ENCODE data around the gene NOD2. TPM values are rescaled to one million over a fixed set of nuclear protein-coding genes. Genes with fewer than 3 reads are reported as not detected.

NOD2 gene
- total RNA-seq, 1 donor from 2014 or later, result 5.1 TPM

DNA sequence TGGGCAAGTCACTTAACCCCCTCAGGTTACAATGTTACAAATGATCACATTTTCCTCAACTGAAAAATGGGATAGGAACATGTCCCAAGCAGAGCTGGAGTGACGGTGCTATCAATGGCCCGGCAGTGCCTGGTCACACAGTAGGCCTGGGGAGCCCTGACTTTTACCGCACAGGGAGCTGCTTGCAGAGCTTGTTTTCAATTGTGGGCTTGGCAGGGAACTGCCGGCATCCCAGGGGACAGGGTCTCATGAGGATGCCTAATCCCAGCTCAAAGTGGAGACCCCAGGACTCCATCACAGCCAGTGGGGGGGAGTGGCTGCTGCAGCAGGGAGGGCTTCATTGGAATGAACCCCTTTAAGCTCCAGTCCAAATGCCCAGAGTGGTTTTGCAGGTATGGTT lies 23.7 kb upstream of the NOD2 start:
- intact Hi-C loops (cut with micrococcal nuclease), result loop anchor here (5.0 kb wide), 4 partner anchors 122 to 642 kb away; partner anchors contain the start of genes BRD7, CNEP1R1 and NKD1

DNA sequence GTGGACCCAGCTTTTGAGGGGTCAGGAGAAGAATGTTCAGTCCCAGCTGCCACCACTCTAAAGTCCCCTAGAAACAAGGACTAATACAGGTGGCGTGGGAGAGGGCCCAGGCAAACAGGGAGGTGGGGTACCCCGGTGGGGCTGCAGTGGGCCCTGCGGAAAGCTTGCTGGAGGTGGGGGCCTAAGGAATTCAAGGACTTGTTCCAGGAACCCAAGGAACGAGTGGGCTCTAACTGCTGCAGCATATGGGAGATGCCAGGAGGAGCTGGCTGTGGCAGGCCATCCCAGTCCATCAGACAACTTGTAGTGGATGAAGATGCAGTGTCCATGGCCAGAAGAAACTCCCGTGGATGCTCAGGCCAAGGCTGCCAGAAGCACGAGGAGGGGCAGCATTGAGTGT lies 22.9 kb upstream of the NOD2 start:
- intact Hi-C loops (cut with micrococcal nuclease), result no loop called here

DNA sequence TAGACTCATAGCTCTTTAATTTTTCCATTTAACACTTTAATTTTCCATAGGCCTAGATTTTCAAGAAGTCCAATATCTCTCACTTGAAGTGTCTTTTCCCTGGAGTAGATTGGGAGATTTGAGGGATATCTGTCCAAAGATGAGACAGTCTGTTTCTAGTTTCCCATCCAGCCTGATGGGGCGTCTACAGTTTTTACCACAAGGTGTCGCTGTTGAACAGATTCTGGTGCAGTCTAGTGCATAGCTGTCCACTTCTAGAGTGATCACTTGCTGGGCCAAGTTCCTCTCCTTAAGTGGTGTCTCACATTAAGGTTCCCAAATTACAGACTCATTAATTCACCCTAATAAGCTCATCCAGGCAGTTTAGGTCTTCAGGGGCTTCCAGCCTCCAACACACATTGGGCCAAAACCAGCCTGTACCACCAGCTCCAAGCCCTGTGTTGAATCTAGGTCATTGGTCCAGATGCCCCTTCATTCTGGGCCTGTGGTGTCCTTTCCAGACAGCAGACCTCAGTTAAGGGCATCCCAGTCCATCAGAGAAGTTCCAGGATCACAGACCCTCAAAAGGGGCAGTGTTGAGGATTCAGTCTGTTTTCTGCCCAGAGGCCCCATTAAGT lies 21.7 kb upstream of the NOD2 start:
- intact Hi-C loops (cut with micrococcal nuclease), result loop anchor here (1.0 kb wide), 1 partner anchor 76 kb away; no protein-coding TSS in a partner anchor

DNA sequence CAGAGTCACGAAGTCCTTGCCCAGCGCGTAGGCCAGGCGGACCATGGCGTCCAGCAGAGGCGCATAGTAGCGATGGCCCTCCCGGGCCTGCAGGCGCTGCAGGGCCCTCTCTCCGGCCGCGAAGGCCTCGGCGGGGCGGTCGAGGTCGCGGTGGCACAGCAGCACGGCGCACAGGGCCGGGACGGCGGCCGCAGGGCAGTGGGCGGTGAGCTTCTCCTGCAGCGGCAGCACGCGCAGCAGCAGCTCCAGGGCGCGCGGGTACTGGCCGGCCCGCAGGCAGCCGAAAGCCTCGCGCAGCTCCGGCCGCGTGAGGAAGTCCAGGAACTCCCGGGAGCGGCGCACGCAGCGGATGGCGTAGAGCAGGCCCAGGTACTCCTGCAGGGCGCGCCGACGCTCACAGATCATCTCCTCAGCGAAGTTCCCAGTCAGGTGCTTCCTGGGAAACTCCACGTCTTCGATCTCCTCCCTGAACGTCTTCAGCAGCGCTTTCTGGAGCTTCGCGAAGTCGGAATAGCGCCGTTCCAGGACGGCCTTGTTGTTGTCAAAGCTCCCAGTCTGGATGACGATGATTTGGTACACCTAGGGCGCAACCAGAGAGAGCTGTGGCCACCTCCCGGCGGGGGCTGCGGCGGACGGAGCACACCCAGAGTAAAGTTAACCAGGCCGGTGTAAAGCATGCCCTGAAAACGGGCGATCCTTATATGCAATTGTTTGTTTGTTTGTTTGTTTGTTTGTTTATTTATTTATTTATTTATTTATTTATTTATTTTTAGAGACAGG lies 19.7 kb upstream of the NOD2 start:
- intact Hi-C loops (cut with micrococcal nuclease), result no loop called here

DNA sequence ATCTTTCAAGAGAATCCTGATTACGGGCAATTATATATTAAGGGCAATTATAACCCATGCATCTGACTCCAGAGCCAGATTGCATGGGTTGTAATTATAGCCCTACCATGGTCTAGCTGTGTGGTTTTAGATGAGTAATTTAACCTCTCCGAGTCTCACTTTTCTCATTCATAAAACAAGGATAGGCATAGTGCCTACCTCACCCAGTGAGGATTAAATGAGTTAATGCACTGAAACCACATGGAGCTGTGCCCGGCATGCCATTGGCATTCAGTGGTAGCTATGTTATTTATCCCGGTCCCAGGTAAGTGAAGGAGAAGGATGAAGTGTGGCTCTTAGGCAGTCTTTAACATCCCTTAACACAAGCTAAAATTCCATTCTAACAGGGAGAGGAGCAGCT lies 18.6 kb upstream of the NOD2 start:
- intact Hi-C loops (cut with micrococcal nuclease), result no loop called here

GRCh38 chr16:50675686-50676610 lies 17.5 kb upstream of the NOD2 start:
- intact Hi-C loops (cut with micrococcal nuclease), result no loop called here

- intact Hi-C loops (cut with micrococcal nuclease), result no loop called here
Measured at GRCh38 chr16:50676684-50677225, 16.7 kb upstream of the NOD2 start.

DNA sequence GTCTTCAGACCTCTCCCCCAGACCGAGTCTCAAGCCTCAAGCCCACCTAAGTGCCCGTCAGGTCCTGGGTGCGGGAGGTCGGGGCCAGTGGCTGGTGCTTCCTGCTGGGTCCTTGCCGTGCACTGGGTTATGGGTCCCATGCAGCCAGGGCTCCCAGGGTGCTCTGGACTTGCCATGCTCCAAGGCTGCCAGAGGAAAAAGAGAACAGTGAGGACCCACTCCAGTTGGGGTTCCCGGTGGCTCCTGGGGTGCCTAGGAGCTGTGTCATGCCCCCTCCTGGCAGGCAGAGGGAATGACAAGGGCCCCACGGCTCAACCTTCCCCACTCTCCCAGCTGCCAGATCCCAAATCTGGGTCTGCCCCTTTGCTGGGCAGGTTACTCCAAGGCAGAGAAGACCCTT lies 16.1 kb upstream of the NOD2 start:
- intact Hi-C loops (cut with micrococcal nuclease), result no loop called here

DNA sequence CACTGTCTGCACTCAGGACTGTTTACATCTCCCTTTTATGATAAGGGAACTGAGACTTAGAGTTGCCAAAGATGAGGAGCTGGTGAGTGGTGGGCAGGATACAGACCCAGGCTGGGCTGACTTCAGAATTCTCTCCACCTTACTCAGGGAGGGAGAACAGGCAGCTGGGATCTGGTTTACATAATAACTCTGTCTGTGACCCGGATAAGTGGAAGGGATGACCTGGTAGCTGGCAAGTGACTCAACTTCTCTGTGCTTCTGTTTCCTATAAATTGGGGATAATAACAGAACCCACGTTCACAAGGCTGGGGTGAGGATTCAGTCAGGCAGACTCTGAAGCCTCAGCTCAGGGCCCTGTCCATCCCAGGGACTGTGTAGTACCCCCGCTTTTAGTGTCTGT lies 14.9 kb upstream of the NOD2 start:
- intact Hi-C loops (cut with micrococcal nuclease), result no loop called here

GRCh38 chr16:50679266-50679665 lies 14.1 kb upstream of the NOD2 start:
- intact Hi-C loops (cut with micrococcal nuclease), result no loop called here

DNA sequence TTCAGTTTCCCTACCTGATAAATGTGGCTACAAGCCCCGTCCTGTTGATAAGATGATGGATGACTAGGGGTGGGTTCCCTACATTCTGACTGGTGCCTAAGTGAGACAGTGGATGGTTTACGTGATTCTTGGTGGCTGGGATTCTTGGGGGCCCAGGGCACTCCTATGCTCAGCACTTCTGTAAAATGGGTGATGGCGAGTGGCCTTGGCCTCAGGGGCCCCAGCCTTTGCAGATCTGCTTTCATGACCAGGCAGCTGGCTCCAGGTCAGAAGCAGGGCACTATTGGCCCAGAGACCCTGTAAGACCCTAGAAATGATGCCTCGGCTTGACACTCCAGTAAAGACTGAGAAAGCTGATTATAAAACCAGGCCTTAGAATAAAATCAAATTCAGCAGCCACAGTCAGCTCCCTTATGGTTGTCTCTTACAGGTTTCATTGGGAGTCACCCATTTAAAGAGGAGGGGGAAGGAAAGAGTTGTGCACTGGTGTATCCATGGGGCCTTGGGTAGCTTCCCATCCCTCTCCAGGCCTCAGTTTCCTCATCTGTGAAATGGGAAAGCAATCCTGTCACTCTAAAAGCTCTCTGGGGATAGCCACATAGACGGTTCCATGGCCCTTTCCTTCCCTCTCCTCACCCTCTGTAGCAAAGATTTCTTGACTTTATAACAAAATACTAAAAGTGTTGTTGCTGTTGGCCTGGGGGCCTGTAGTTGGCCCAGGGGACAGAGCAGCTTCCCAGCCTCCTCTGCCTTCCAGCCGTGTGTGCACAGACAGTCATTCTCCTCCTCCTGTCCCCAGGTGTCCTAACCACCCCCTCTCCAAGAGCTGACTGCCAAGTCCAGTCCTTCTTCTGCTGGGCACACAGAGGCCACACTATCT lies 13.5 kb upstream of the NOD2 start:
- intact Hi-C loops (cut with micrococcal nuclease), result loop anchor here (2.0 to 5.0 kb wide), 4 partner anchors 13 to 525 kb away; partner anchors contain the start of genes ADCY7 and NKD1

DNA sequence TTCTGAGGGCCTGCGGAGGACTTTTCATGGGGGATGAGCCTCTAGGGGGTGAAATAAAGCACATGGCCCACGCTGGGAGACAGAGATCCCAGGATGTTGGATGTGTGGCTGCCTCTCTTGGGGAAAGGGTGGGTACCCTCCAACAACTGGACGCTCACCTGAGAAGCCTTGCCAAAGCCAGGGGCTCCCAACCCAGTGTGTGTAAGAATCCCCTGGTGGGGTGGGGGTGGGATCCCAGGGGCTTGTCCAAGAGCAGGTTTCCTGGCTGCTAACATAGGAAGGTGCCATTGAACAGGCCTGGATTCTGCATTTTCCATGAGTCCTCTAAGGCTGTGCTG lies 12.9 kb upstream of the NOD2 start:
- intact Hi-C loops (cut with micrococcal nuclease), result loop anchor here (2.0 to 5.0 kb wide), 4 partner anchors 14 to 526 kb away; partner anchors contain the start of genes ADCY7 and NKD1

DNA sequence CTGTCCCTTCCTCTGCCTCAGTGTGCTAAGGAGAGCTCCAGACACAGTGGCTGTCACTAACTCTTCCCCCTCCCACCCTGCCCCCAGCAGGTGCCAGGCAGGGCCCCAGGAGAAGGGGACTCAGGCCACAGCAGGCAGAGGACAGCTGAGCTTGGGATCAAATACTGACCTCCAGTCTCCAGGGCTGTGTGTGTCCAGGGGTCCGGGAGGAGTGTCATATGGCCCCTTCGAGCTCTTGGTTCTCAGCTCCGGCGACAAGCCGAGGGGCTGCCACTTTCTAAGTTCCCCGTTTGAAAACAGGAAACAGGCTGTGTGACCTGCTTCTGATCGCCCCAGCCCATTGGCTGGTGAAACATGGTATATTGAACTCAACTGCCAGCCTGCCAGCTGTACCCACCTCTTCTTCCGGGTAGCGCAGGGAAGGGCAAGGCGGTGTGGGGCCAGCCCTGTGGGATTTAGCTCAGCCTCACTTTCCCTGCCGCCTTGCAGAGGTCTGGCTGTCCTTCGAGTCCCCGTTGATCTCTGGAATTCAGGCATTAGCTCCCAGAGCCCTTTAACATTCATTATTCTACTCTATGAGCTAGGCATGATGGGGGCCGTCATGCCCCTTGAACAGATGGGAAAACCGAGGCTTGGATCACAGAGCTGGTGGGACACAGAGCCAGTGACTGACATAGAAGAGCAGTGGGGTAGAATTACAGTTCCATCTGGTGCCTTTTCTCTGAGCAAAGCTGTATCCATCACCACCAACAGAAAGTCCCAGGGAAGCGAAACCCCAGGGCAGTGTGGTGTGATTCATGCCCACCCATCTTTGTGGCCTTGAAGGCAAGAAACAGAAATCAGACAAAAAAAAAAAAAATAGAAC lies 12.2 kb upstream of the NOD2 start, which contains the start of gene SNX20:
TSS of gene SNX20 (minus strand) at position 292 of the 865 bp plus-strand sequence. CDS start 3,786 bp downstream, outside the sequence.
- intact Hi-C loops (cut with micrococcal nuclease), result loop anchor here (1.0 to 5.0 kb wide), 5 partner anchors 14 to 526 kb away; partner anchors contain the start of genes ADCY7 and NKD1

- intact Hi-C loops (cut with micrococcal nuclease), result loop anchor here (1.0 to 5.0 kb wide), 4 partner anchors 17 to 417 kb away; partner anchors contain the start of genes ADCY7 and NKD1
Measured at GRCh38 chr16:50683689-50684374, 9.6 kb upstream of the NOD2 start.

GRCh38 chr16:50684823-50685461 lies 8.5 kb upstream of the NOD2 start:
- intact Hi-C loops (cut with micrococcal nuclease), result loop anchor here (1.0 to 5.0 kb wide), 5 partner anchors 13 to 418 kb away; partner anchors contain the start of genes ADCY7 and NKD1

GRCh38 chr16:50685462-50686063 lies 7.8 kb upstream of the NOD2 start:
- intact Hi-C loops (cut with micrococcal nuclease), result loop anchor here (1.0 kb wide), 1 partner anchor 13 kb away; no protein-coding TSS in a partner anchor

DNA sequence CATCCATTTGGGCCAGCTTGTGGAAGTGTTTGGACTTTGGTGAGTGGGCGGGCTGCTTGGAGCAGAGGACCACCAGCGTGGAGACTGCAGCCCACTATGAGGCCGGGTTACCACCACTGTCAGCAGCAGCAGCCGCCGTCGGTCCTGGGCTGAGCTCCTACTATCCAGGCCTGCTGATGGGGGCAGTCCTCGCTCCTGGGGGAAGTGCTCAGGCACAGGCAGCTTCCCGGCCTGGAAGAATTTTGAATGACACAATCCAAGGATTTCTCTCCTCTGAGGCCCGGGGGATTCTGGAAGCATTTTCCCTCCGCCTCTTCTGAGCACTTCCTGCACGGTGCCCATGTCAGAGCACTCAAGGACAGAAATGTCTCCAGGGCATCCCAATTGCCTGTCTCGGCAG lies 5.3 kb upstream of the NOD2 start:
- intact Hi-C loops (cut with micrococcal nuclease), result no loop called here

Data from T-helper 2 cell treated with Interferon-gamma antibody and Interleukin-4, amounts not matched to agents 100 ng/mL and 5 ng/mL, for 36 hours (primary cell).